SU-DHL-6 (cell line): ENCODE measurements around the gene RSBN1L.

Source experiments
- H2AFZ ChIP-seq: fragments of 200-600 bp; sonication (generic); 2 replicates; pipeline ENCODE4 v1.6.1; 2014; ENCODE audit warnings: low read depth, mild to moderate bottlenecking, moderate library complexity, mixed read lengths, antibody characterized with exemption, low read length; ENCODE audit not compliant: severe bottlenecking
- H3F3A ChIP-seq: fragments of 200-600 bp; shearing (Covaris generic); 2 replicates; pipeline ENCODE4 v1.6.0; 2016; ENCODE audit warnings: antibody characterized with exemption, mild to moderate bottlenecking; ENCODE audit not compliant: insufficient read depth
- H3K27ac ChIP-seq: fragments of 200-600 bp; sonication (generic); 2 replicates; pipeline ENCODE4 v1.5.1; 2016; ENCODE audit warnings: low read depth, mild to moderate bottlenecking, low read length, moderate library complexity, mixed read lengths
- H3K27me3 ChIP-seq: fragments of 200-600 bp; sonication (generic), shearing (Covaris generic); 2 replicates; pipeline ENCODE4 v1.6.0; 2014; ENCODE audit warnings: mild to moderate bottlenecking, low read length
- H3K36me3 ChIP-seq: fragments of 200-600 bp; sonication (generic); 2 replicates; pipeline ENCODE4 v1.6.1; 2014; ENCODE audit warnings: mild to moderate bottlenecking, low read length, mixed read lengths
- H3K4me2 ChIP-seq: fragments of 300-600, 200-600 bp; shearing (Covaris generic), sonication (generic); 2 replicates; pipeline ENCODE4 v1.6.0; 2014; ENCODE audit warnings: low read length, low read depth, mild to moderate bottlenecking; ENCODE audit not compliant: poor library complexity, severe bottlenecking
- H3K4me3 ChIP-seq: fragments of 200-600 bp; sonication (generic); 2 replicates; pipeline ENCODE4 v1.5.1; 2014; ENCODE audit warnings: antibody characterized with exemption, low read length, mild to moderate bottlenecking, mixed read lengths; ENCODE audit not compliant: insufficient read depth, poor library complexity, severe bottlenecking
- H3K79me2 ChIP-seq: fragments of 200-600 bp; sonication (generic); 2 replicates; pipeline ENCODE4 v1.6.1; 2014; ENCODE audit warnings: mild to moderate bottlenecking, low read length, moderate library complexity; ENCODE audit not compliant: insufficient read depth
- H3K9ac ChIP-seq: fragments of 200-600 bp; sonication (generic); 2 replicates; pipeline ENCODE4 v1.7.0; 2014; ENCODE audit warnings: mild to moderate bottlenecking, low read length
- H3K9me2 ChIP-seq: fragments of 200-600 bp; sonication (generic); replicated peaks from 2 replicates; pipeline ENCODE4 v1.6.1; 2014; ENCODE audit warnings: low read length; ENCODE audit not compliant: insufficient read depth
- H3K9me3 ChIP-seq: fragments of 200-600 bp; sonication (generic); 2 replicates; pipeline ENCODE4 v1.6.1; 2014; ENCODE audit warnings: low read length, mixed read lengths; ENCODE audit not compliant: insufficient read depth
- H4K20me1 ChIP-seq: fragments of 200-600 bp; sonication (generic); 2 replicates; pipeline ENCODE4 v1.6.1; 2014; ENCODE audit warnings: low read depth, mild to moderate bottlenecking, antibody characterized with exemption, low read length, moderate library complexity, mixed read lengths
- CTCF ChIP-seq: fragments of 200-600 bp; sonication (generic); IDR thresholded peaks from one replicate; pipeline ENCODE4 v1.5.1; 2017; ENCODE audit warnings: antibody characterized with exemption, mild to moderate bottlenecking, low read length, moderate library complexity; ENCODE audit not compliant: insufficient read depth, poor library complexity, severe bottlenecking
- EZH2phosphoT487 ChIP-seq: fragments of 200-600 bp; sonication (generic), shearing (Covaris generic); conservative IDR thresholded peaks from 2 replicates; pipeline ENCODE4 v1.6.1; 2018; ENCODE audit warnings: mild to moderate bottlenecking, antibody characterized with exemption, low read length, moderate library complexity, mixed read lengths

Gene RSBN1L

GRCh38 chr7:77796960-77797359 is 100.7 kb downstream of the RSBN1L start:
- no peaks in the 10 kb centered on the region for H3K9me2 ChIP-seq
- H4K20me1 ChIP-seq, result peaks cover 11% of the 10 kb centered on the region
- H3K9me3 ChIP-seq, result no peaks in the 10 kb centered on the region
- H3K9ac ChIP-seq, result peak overlapping the region; percentile 79
- no peaks in the 10 kb centered on the region for H3K27me3 ChIP-seq
- peaks cover 6% of the 10 kb centered on the region for H3K36me3 ChIP-seq
- H3K27ac ChIP-seq, result peak overlapping the region; percentile 56
- no peak overlapping the region for H2AFZ ChIP-seq
- H3K79me2 ChIP-seq, result peaks cover 85% of the 10 kb centered on the region
- H3K4me3 ChIP-seq, result peak overlapping the region; percentile 72
- H3F3A ChIP-seq, result peaks cover 31% of the 10 kb centered on the region
- TF ChIP-seq CTCF (no peak), EZH2phosphoT487 (no peak)
- H3K4me2 ChIP-seq, result peak overlapping the region; percentile 85

- peak overlapping the region; percentile 72 for H3K4me3 ChIP-seq
- peak overlapping the region; percentile 1 for H2AFZ ChIP-seq
- peak overlapping the region; percentile 85 for H3K4me2 ChIP-seq
- H3K27me3 ChIP-seq, result no peaks in the 10 kb centered on the region
- H3K79me2 ChIP-seq, result peaks cover 94% of the 10 kb centered on the region
- peaks cover 32% of the 10 kb centered on the region for H3F3A ChIP-seq
- H3K9me3 ChIP-seq, result no peaks in the 10 kb centered on the region
- H3K36me3 ChIP-seq, result peaks cover 6% of the 10 kb centered on the region
- peak overlapping the region; percentile 56 for H3K27ac ChIP-seq
- TF ChIP-seq EZH2phosphoT487, result no peak
- TF ChIP-seq CTCF, result no peak
- H3K9me2 ChIP-seq, result no peaks in the 10 kb centered on the region
- peaks cover 14% of the 10 kb centered on the region for H4K20me1 ChIP-seq
- H3K9ac ChIP-seq, result peak overlapping the region; percentile 79
Measured at GRCh38 chr7:77797734-77798393, 101.6 kb downstream of the RSBN1L start.

- Histone ChIP-seq H3F3A (peaks cover 36% of the 10 kb centered on the region), H3K9me3 (no peaks in the 10 kb centered on the region), H3K27ac (peak within 1 kb of the TSS; percentile 84), H3K9me2 (no peaks in the 10 kb centered on the region), H2AFZ (peak within 1 kb of the TSS; percentile 1), H3K79me2 (peaks cover 97% of the 10 kb centered on the region), H3K4me2 (peak within 1 kb of the TSS; percentile 92), H3K36me3 (peaks cover 6% of the 10 kb centered on the region), H3K27me3 (no peaks in the 10 kb centered on the region), H3K4me3 (peak within 1 kb of the TSS; percentile 86), H3K9ac (peak within 1 kb of the TSS; percentile 79), H4K20me1 (peaks cover 16% of the 10 kb centered on the region)
- peak; percentile 56 for TF ChIP-seq CTCF
- TF ChIP-seq EZH2phosphoT487, result no peak
Measured at GRCh38 chr7:77798394-77799077, 102.3 kb downstream of the RSBN1L start, which contains the start of the genes PHTF2 and TMEM60. PHTF2 (plus strand) TSS chr7:77798773. TMEM60 (minus strand) TSS chr7:77798434; CDS start chr7:77794373, 4,061 bp downstream.
